ENCODE data around the gene SCAMP3. TPM values are rescaled to one million over a fixed set of nuclear protein-coding genes. Genes with fewer than 3 reads are reported as not detected.
A peak's percentile ranks its signal among the peaks of the same experiment; 100 is the strongest.

The SCAMP3 gene
- total RNA-seq, 1 donor from 2014 or later = 50.5 TPM

GRCh38 chr1:155267373-155267772 lies 5.2 kb upstream of the SCAMP3 start:
- Mint-ChIP-seq H3K27ac (no peak overlapping the region), H3K36me3 (peaks cover 43% of the 10 kb centered on the region), H3K27me3 (ENCODE audit: low read depth) (no peaks in the 10 kb centered on the region), H3K9me3 (no peaks in the 10 kb centered on the region), H3K4me3 (no peak overlapping the region), H3K4me1 (peaks cover 14% of the 10 kb centered on the region)
- TF ChIP-seq CTCF (IDR thresholded peaks at IDR 0.05; ENCODE audit: unreplicated experiment) = no peak
- no peak for DNase-seq (ENCODE audit: low spot score in 2 of 2, unreplicated experiment in 2 of 2)

- no peak for DNase-seq (ENCODE audit: low spot score in 2 of 2, unreplicated experiment in 2 of 2)
- no peak for TF ChIP-seq CTCF (IDR thresholded peaks at IDR 0.05; ENCODE audit: unreplicated experiment)
- H3K27ac Mint-ChIP-seq = no peak overlapping the region
- peaks cover 15% of the 10 kb centered on the region for H3K4me1 Mint-ChIP-seq
- no peaks in the 10 kb centered on the region for H3K9me3 Mint-ChIP-seq
- no peak overlapping the region for H3K4me3 Mint-ChIP-seq
- H3K27me3 Mint-ChIP-seq (ENCODE audit: low read depth) = no peaks in the 10 kb centered on the region
- peaks cover 43% of the 10 kb centered on the region for H3K36me3 Mint-ChIP-seq
These were observed 4.4 kb upstream of the SCAMP3 start for GRCh38 chr1:155266553-155266952.

GRCh38 chr1:155263067-155263466 lies 907 bp upstream of the SCAMP3 start:
- Mint-ChIP-seq H3K36me3 (peaks cover 35% of the 10 kb centered on the region), H3K4me3 (peak overlapping the region; percentile 2), H3K27me3 (ENCODE audit: low read depth) (no peaks in the 10 kb centered on the region), H3K27ac (peak overlapping the region; percentile 98), H3K9me3 (no peaks in the 10 kb centered on the region), H3K4me1 (peaks cover 19% of the 10 kb centered on the region)
- no peak for DNase-seq (ENCODE audit: low spot score in 2 of 2, unreplicated experiment in 2 of 2)
- TF ChIP-seq CTCF (IDR thresholded peaks at IDR 0.05; ENCODE audit: unreplicated experiment) = no peak

GRCh38 chr1:155261493-155261851 lies 688 bp downstream of the SCAMP3 start:
- H3K9me3 Mint-ChIP-seq = no peaks in the 10 kb centered on the region
- H3K27me3 Mint-ChIP-seq (ENCODE audit: low read depth) = no peaks in the 10 kb centered on the region
- peak overlapping the region; percentile 98 for H3K4me3 Mint-ChIP-seq
- no peak for TF ChIP-seq CTCF (IDR thresholded peaks at IDR 0.05; ENCODE audit: unreplicated experiment)
- no peak for DNase-seq (ENCODE audit: low spot score in 2 of 2, unreplicated experiment in 2 of 2)
- H3K36me3 Mint-ChIP-seq = peaks cover 35% of the 10 kb centered on the region
- H3K4me1 Mint-ChIP-seq = peaks cover 19% of the 10 kb centered on the region
- H3K27ac Mint-ChIP-seq = peak overlapping the region; percentile 98

GRCh38 chr1:155260276-155260675 lies 1.9 kb downstream of the SCAMP3 start:
- Mint-ChIP-seq H3K4me1 (peaks cover 23% of the 10 kb centered on the region), H3K27me3 (ENCODE audit: low read depth) (no peaks in the 10 kb centered on the region), H3K36me3 (peaks cover 29% of the 10 kb centered on the region), H3K4me3 (peak overlapping the region; percentile 98), H3K27ac (no peak overlapping the region), H3K9me3 (no peaks in the 10 kb centered on the region)
- TF ChIP-seq CTCF (IDR thresholded peaks at IDR 0.05; ENCODE audit: unreplicated experiment) = no peak
- no peak for DNase-seq (ENCODE audit: low spot score in 2 of 2, unreplicated experiment in 2 of 2)

Data from mesothelial cell of epicardium (in vitro differentiated cells).